Adrenal gland (tissue), 12 donors: ENCODE measurements around the gene NXN. TPM values are rescaled to one million over a fixed set of nuclear protein-coding genes. Genes with fewer than 3 reads are reported as not detected.

Experiments used
- DNase-seq, 7 donors: peaks; one replicate each; pipeline ENCODE4 v3.0.0-alpha.2; 2019 to 2020
- H3K27ac ChIP-seq, 5 donors: fragments of 200-600 bp; sonication (generic) in 4 of 5; 1 replicate in 3 of 5; 2 replicates in 2 of 5; pipeline versions ENCODE4 v1.5.1 to v1.8.0; 2016 to 2020; ENCODE audit warnings: mild to moderate bottlenecking in 1 of 5
- H3K27me3 ChIP-seq: fragments of 200-600 bp; 2 replicates; pipeline ENCODE4 v1.8.0; 2021
- H3K36me3 ChIP-seq, 2 donors: fragments of 200-600 bp; replicated peaks in 1 of 2; 1 replicate in 1 of 2; 2 replicates in 1 of 2; pipeline versions ENCODE4 v1.5.1 to v1.8.0; 2018 to 2022
- H3K4me1 ChIP-seq, 2 donors: fragments of 200-600 bp; replicated peaks in 1 of 2; 1 replicate in 1 of 2; 2 replicates in 1 of 2; pipeline versions ENCODE4 v1.5.1 to v1.8.0; 2018 to 2021
- H3K4me3 ChIP-seq, 4 donors: fragments of 200-600 bp; sonication (generic) in 3 of 4; one replicate each; pipeline ENCODE4 v1.5.1; 2016 to 2018
- H3K9me3 ChIP-seq, 3 donors: fragments of 200-600 bp; sonication (generic) in 1 of 3; replicated peaks in 1 of 3; 1 replicate in 2 of 3; 2 replicates in 1 of 3; pipeline versions ENCODE4 v1.5.1 to v1.8.0; 2016 to 2021
- POLR2A ChIP-seq, 2 donors: fragments of 450-650 bp; IDR thresholded peaks; one replicate each; pipeline ENCODE4 v1.6.1; 2017; ENCODE audit warnings: antibody characterized with exemption in 2 of 2, mild to moderate bottlenecking in 2 of 2, moderate library complexity in 1 of 2
- WGBS, 4 donors: extraction: QIAGEN DNeasy Blood & Tissue Kit in 2 of 4; methylation state at CpG; one replicate each; pipeline versions ENCODE4 v1.1.5 to v1.1.7; 2013 to 2017; 5-methylcytosine and 5-hydroxymethylcytosine counted together
- intact Hi-C, 2 donors: fragments of 100-400 bp; cut with DNase I; formaldehyde crosslinking; loops; one replicate each; pipeline versions ENCODE4 v1.14.1 to v1.15.0; 2022 to 2023
- polyA plus RNA-seq, 3 donors: library from polyadenylated mRNA; stranded (reverse); fragments of 200-250 nt in 2 of 3; fragments of 350-450 nt in 1 of 3; fragmentation: Illumina TruSeq in 1 of 3; extraction: RNeasy Lipid Tissue Mini Kit (QIAGEN cat#74804) in 1 of 3; gene quantifications; one replicate each; pipeline ENCODE4 v1.2.3, GENCODE V29; 2013 to 2014
- total RNA-seq, 9 donors: library from RNA; depleted of rRNA in 4 of 9; stranded (reverse); fragments of >200 nt in 4 of 9; fragments of 120-200 nt in 1 of 9; fragmentation: NEBNext Ultra II Directional in 1 of 9; extraction: Animal tissue kit (Norgen Biotek cat#: 25700) in 1 of 9; gene quantifications; one replicate each; pipeline versions ENCODE4 v1.1.0 to v1.2.4, GENCODE V29; 2013 to 2023
- TF ChIP-seq, protein P1 (sequence below), 6 experiments: fragments of 450-650 bp in 4 of 6; fragments of 200-600 bp in 2 of 6; sonication (generic) in 1 of 6; IDR thresholded peaks; 1 replicate in 5 of 6; 2 replicates in 1 of 6; pipeline versions ENCODE4 v1.5.1 to v1.8.0; 2016 to 2021; ENCODE audit warnings: antibody characterized with exemption in 6 of 6, mild to moderate bottlenecking in 2 of 6, moderate library complexity in 1 of 6
- donor health status: healthy with polysubstance abuse.
- donor health status: Bipolar disorder and iron deficiency.
- donor health status: DM: yes; HTN: yes; CAD: no.
- donor health status: DM: no; HTN: no; CAD: no.
- donor health status: DM: no; HTN: no; CAD: no.
- donor health status: DM: yes; HTN: yes; CAD: no.

Gene NXN
- total and polyA plus RNA-seq, 12 donors = 3.6 to 24.7 (median 10.9) TPM

GRCh38 chr17:798246-798645, 181.3 kb downstream of the NXN start:
- TF ChIP-seq, protein P1, sequence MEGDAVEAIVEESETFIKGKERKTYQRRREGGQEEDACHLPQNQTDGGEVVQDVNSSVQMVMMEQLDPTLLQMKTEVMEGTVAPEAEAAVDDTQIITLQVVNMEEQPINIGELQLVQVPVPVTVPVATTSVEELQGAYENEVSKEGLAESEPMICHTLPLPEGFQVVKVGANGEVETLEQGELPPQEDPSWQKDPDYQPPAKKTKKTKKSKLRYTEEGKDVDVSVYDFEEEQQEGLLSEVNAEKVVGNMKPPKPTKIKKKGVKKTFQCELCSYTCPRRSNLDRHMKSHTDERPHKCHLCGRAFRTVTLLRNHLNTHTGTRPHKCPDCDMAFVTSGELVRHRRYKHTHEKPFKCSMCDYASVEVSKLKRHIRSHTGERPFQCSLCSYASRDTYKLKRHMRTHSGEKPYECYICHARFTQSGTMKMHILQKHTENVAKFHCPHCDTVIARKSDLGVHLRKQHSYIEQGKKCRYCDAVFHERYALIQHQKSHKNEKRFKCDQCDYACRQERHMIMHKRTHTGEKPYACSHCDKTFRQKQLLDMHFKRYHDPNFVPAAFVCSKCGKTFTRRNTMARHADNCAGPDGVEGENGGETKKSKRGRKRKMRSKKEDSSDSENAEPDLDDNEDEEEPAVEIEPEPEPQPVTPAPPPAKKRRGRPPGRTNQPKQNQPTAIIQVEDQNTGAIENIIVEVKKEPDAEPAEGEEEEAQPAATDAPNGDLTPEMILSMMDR (IDR thresholded peaks at IDR 0.05) = no peak
- TF ChIP-seq POLR2A (IDR thresholded peaks at IDR 0.05) = no peak
- no peaks in the 10 kb centered on the region for H3K36me3 ChIP-seq
- no peaks in the 10 kb centered on the region for H3K9me3 ChIP-seq
- WGBS, 4 donors = 81 to 88% (median 85%) methylated on average over 11 of the region's 11 CpGs
- no peaks in the 10 kb centered on the region for H3K27me3 ChIP-seq
- intact Hi-C loops = loop anchor here (5.0 to 10.0 kb wide), 4 partner anchors 77 to 257 kb away; no protein-coding TSS in a partner anchor
- H3K4me3 ChIP-seq = no peak overlapping the region
- DNase-seq = no peak
- no peak overlapping the region for H3K27ac ChIP-seq
- peaks cover 0 to 4% of the 10 kb centered on the region in 2 donors for H3K4me1 ChIP-seq

DNA sequence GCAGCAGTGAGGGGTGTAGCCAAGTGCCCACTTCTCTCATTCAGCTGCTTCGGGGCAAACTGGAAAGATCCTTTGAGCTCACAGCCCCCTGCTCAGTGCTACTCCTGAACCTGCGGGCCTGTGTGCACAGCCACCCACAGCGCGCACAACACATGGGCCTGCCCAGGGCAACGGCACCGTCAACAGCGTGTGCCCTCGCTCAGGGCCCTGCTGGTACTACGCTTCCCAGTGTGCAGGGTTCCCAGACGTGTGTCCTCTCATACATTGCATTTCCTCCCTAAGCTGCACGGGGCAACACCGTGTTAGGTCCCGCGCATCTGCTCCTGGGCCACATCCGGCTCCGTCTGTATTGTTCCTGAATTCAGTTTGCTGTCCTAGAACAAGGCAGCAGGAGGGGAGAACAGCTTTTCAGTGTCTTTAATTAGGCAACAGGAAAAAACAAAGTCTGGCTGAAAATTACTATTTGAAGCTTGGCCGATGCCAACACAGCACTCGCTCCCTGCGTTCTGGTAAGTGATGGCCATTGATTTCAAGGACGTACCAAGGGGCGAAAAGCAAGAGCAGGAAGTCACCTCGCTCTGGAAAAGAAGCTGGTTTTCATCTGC, 182.2 kb downstream of the NXN start:
- Histone ChIP-seq H3K9me3 (no peaks in the 10 kb centered on the region), H3K27me3 (no peaks in the 10 kb centered on the region), H3K4me1 (peaks cover 0 to 4% of the 10 kb centered on the region in 2 donors), H3K36me3 (peaks cover 0 to 5% of the 10 kb centered on the region in 2 donors), H3K27ac (peak overlapping the region in 1 of 5 donors; percentile 22), H3K4me3 (no peak overlapping the region)
- TF ChIP-seq, protein P1 (IDR thresholded peaks at IDR 0.05) = no peak
- WGBS, 4 donors = 85 to 92% (median 87%) methylated on average over 14 to 22 of the region's 22 CpGs
- DNase-seq = no peak
- intact Hi-C loops = loop anchor here (5.0 to 10.0 kb wide), 4 partner anchors 77 to 257 kb away; no protein-coding TSS in a partner anchor

DNA sequence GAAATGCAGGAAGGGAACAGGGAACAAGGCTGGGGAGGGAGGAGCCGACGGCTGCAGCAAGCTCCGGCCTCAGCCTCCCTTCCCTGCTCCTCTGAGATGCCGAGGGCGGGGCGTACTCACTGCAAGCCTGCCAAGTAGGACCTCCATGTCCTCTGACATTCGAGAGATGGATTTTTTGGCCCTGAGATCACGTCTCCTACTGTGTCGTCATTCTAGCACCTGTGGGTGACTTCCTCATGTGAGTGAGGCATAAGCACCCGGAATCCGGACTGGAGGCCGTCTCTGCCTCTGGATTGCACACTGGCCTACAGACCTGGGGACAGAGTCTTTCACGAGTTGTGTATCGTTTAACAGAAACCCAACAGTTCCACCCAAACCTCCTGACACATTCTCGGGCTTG, 183.0 kb downstream of the NXN start:
- WGBS, 4 donors = 74 to 91% (median 84%) methylated on average over 14 to 15 of the region's 15 CpGs
- Histone ChIP-seq H3K4me1 (peaks cover 0 to 4% of the 10 kb centered on the region in 2 donors), H3K27ac (no peak overlapping the region), H3K36me3 (peaks cover 0 to 12% of the 10 kb centered on the region in 2 donors), H3K4me3 (no peak overlapping the region), H3K9me3 (no peaks in the 10 kb centered on the region), H3K27me3 (no peaks in the 10 kb centered on the region)
- intact Hi-C loops = loop anchor here (5.0 to 10.0 kb wide), 4 partner anchors 78 to 258 kb away; no protein-coding TSS in a partner anchor
- TF ChIP-seq, protein P1 (IDR thresholded peaks at IDR 0.05) = no peak
- TF ChIP-seq POLR2A (IDR thresholded peaks at IDR 0.05) = no peak
- DNase-seq = no peak

GRCh38 chr17:795721-796120, 183.9 kb downstream of the NXN start:
- TF ChIP-seq POLR2A (IDR thresholded peaks at IDR 0.05) = no peak
- TF ChIP-seq, protein P1 (IDR thresholded peaks at IDR 0.05) = no peak
- no peaks in the 10 kb centered on the region for H3K9me3 ChIP-seq
- no peaks in the 10 kb centered on the region for H3K27me3 ChIP-seq
- DNase-seq = no peak
- no peak overlapping the region for H3K4me3 ChIP-seq
- no peak overlapping the region for H3K27ac ChIP-seq
- 84 to 89% (median 85%) methylated on average over 9 of the region's 9 CpGs for WGBS, 4 donors
- peaks cover 0 to 14% of the 10 kb centered on the region in 2 donors for H3K36me3 ChIP-seq
- intact Hi-C loops = loop anchor here (5.0 to 10.0 kb wide), 4 partner anchors 79 to 259 kb away; no protein-coding TSS in a partner anchor
- H3K4me1 ChIP-seq = peaks cover 0 to 4% of the 10 kb centered on the region in 2 donors
